Kidney epithelial cell (primary cell): ENCODE measurements around the gene NLGN4X. TPM values are rescaled to one million over a fixed set of nuclear protein-coding genes. Genes with fewer than 3 reads are reported as not detected.

Experiments
- DNase-seq: peaks from one replicate; pipeline ENCODE4 v3.0.0-alpha.2; 2010; ENCODE audit warnings: low read depth
- H3K27me3 ChIP-seq: 2 replicates; pipeline ENCODE4 v1.6.0; 2011; ENCODE audit warnings: low read length; ENCODE audit not compliant: control insufficient read depth, insufficient read depth
- H3K36me3 ChIP-seq: 2 replicates; pipeline ENCODE4 v1.5.1; 2011; ENCODE audit warnings: low read length; ENCODE audit not compliant: control insufficient read depth, insufficient read depth
- H3K4me3 ChIP-seq: 2 replicates; pipeline ENCODE4 v1.5.1; 2011; ENCODE audit warnings: low read depth, mild to moderate bottlenecking, control low read depth, low read length
- CTCF ChIP-seq: IDR thresholded peaks from 2 replicates; pipeline ENCODE4 v1.5.1; 2011; ENCODE audit warnings: mild to moderate bottlenecking, moderate library complexity, low read length, control low read depth, inconsistent platforms; ENCODE audit not compliant: insufficient read depth, poor library complexity, severe bottlenecking
- total RNA-seq: library from RNA; depleted of rRNA; stranded (reverse); fragments of >200 nt; gene quantifications from 2 replicates; pipeline ENCODE4 v1.2.3, GENCODE V29; 2015

Gene NLGN4X
- total RNA-seq, 1 donor from 2014 or later: 1.5 TPM

- DNase-seq: no peak
- H3K4me3 ChIP-seq: no peak overlapping the region
- H3K36me3 ChIP-seq: no peaks in the 10 kb centered on the region
- H3K27me3 ChIP-seq: no peaks in the 10 kb centered on the region
- TF ChIP-seq CTCF: no peak
Measured at GRCh38 chrX:5898463-5898862, 330.2 kb downstream of the NLGN4X start.

GRCh38 chrX:5891378-5891777, 337.3 kb downstream of the NLGN4X start:
- no peaks in the 10 kb centered on the region for H3K27me3 ChIP-seq
- no peak for DNase-seq
- no peaks in the 10 kb centered on the region for H3K36me3 ChIP-seq
- no peak for TF ChIP-seq CTCF
- H3K4me3 ChIP-seq: no peak overlapping the region

DNA sequence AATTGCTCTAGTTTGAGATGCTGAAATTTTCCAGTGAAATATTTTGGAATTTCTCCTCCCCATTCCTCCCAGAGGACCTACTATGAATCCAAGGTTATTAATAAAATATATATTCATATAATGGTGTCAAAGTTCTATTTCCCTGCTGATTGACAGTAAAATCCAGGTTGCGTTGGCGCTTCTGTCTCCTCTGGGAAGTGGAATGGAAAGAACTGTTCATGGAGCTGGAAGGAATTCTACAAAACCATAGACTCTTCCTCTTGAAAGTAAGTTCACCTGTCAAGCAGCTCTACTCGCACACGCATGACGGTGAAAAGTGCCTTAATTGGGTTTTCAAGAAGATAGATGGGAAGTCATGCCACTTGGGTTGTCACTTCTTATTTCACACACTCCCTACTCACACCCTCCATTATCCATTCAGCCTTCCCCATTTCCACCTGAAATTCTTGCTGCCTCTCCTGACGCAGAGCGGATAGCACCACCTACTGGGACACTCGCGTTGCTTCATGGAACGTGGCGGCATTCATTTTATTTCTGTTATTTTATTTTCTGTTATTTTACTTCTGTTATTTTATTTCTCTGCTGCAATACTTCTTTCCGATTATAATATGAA, 351.6 kb downstream of the NLGN4X start:
- peak; percentile 54 for TF ChIP-seq CTCF
- DNase-seq: no peak
- H3K36me3 ChIP-seq: no peaks in the 10 kb centered on the region
- no peaks in the 10 kb centered on the region for H3K27me3 ChIP-seq
- no peak overlapping the region for H3K4me3 ChIP-seq

DNA sequence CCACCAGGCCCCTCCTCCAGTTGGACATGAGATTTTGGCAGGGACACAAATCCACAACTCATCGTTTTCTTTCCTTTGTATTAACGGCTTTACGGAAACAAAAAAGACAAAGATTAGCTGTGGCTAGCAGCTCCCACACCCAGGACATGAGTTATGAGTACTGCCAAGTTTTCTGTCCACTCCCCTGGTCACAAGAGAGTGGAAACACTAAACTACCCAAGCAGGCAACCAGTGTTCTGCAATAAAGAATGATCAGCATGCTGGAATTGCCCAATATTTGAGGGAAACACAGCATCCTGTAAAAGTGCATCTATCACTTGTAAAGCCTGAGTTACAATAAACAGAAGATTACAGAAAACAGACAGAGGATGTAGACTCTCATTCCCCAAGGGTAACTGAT, 358.4 kb downstream of the NLGN4X start:
- H3K36me3 ChIP-seq: no peaks in the 10 kb centered on the region
- no peak overlapping the region for H3K4me3 ChIP-seq
- no peak for DNase-seq
- no peak for TF ChIP-seq CTCF
- no peaks in the 10 kb centered on the region for H3K27me3 ChIP-seq

GRCh38 chrX:5869786-5870185, 358.9 kb downstream of the NLGN4X start:
- DNase-seq: no peak
- TF ChIP-seq CTCF: no peak
- Histone ChIP-seq H3K36me3 (no peaks in the 10 kb centered on the region), H3K27me3 (no peaks in the 10 kb centered on the region), H3K4me3 (no peak overlapping the region)

DNA sequence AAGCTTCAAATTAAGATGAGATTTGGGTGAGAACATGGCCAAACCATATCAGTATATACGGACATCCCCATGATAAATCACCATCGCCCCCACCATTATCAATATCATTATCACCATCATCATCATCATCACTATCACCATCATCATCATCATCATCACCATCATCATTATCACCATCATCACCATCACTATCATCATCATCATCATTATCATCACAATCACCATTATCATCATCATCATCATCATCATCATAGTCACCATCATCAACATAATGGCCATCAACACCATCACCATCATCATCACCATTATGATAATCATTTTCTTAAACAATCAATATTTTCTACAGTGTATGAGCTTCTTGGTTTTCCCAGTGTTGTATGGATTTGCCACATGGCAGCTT, 360.9 kb downstream of the NLGN4X start:
- H3K27me3 ChIP-seq: no peaks in the 10 kb centered on the region
- TF ChIP-seq CTCF: no peak
- H3K36me3 ChIP-seq: no peaks in the 10 kb centered on the region
- no peak overlapping the region for H3K4me3 ChIP-seq
- DNase-seq: no peak
